Heart left ventricle (tissue), 16 donors: ENCODE results near the gene QRICH1. TPM values are rescaled to one million over a fixed set of nuclear protein-coding genes. Genes with fewer than 3 reads are reported as not detected.
A peak's percentile ranks its signal among the peaks of the same experiment; 100 is the strongest.

Experiments used
- ATAC-seq, 4 donors: fragments of 200-7000 bp; cut with Tn5 transposase; one replicate each; pipeline ENCODE4 v1.9.1; 2020 to 2022; ENCODE audit warnings: moderate library complexity in 4 of 4, mild to moderate bottlenecking in 3 of 4, moderate number of reproducible peaks in 1 of 4
- DNase-seq, 5 donors: peaks; one replicate each; pipeline ENCODE4 v3.0.0-alpha.2; 2020
- H3K27ac ChIP-seq, 12 donors: fragments of 200-600 bp; sonication (generic) in 4 of 12; one replicate each; pipeline versions ENCODE4 v1.5.0 to v1.8.0; 2016 to 2022; ENCODE audit warnings: mild to moderate bottlenecking in 2 of 12
- H3K27me3 ChIP-seq, 9 donors: fragments of 200-600 bp; sonication (generic) in 2 of 9; one replicate each; pipeline versions ENCODE4 v1.5.1 to v1.8.0; 2016 to 2022; ENCODE audit warnings: mild to moderate bottlenecking in 3 of 9
- H3K36me3 ChIP-seq, 9 donors: fragments of 200-600 bp; sonication (generic) in 2 of 9; one replicate each; pipeline versions ENCODE4 v1.5.0 to v1.8.0; 2018 to 2022; ENCODE audit warnings: mild to moderate bottlenecking in 2 of 9
- H3K4me1 ChIP-seq, 12 donors: fragments of 200-600 bp; sonication (generic) in 4 of 12; one replicate each; pipeline versions ENCODE4 v1.5.0 to v1.8.0; 2016 to 2022; ENCODE audit warnings: mild to moderate bottlenecking in 3 of 12
- H3K4me3 ChIP-seq, 12 donors: fragments of 200-600 bp; sonication (generic) in 4 of 12; one replicate each; pipeline versions ENCODE4 v1.5.0 to v1.8.0; 2017 to 2022; ENCODE audit warnings: mild to moderate bottlenecking in 9 of 12, moderate library complexity in 4 of 12
- H3K9me3 ChIP-seq, 12 donors: fragments of 200-600 bp; sonication (generic) in 4 of 12; one replicate each; pipeline versions ENCODE4 v1.5.0 to v1.8.0; 2016 to 2022; ENCODE audit warnings: mild to moderate bottlenecking in 1 of 12
- CTCF ChIP-seq, 12 donors: fragments of 200-600 bp; sonication (generic) in 4 of 12; IDR thresholded peaks; one replicate each; pipeline versions ENCODE4 v1.5.0 to v1.8.0; 2018 to 2022; ENCODE audit warnings: antibody characterized with exemption in 12 of 12, mild to moderate bottlenecking in 5 of 12
- POLR2A ChIP-seq, 2 donors: fragments of 450-650 bp; IDR thresholded peaks; one replicate each; pipeline ENCODE4 v1.6.1; 2017; ENCODE audit warnings: antibody characterized with exemption in 2 of 2, mild to moderate bottlenecking in 2 of 2, moderate library complexity in 2 of 2
- WGBS, 4 donors: extraction: QIAGEN DNeasy Blood & Tissue Kit in 2 of 4; methylation state at CpG; one replicate each; pipeline versions ENCODE4 v1.1.5 to v1.1.7; 2013 to 2018; 5-methylcytosine and 5-hydroxymethylcytosine counted together
- intact Hi-C, 10 donors: fragments of 100-400 bp; cut with DNase I; formaldehyde crosslinking; loops; one replicate each; pipeline versions ENCODE4 v1.11.1 to v1.14.2; 2022
- polyA plus RNA-seq, 2 donors: library from polyadenylated mRNA; stranded (reverse); fragments of 200-250 nt; gene quantifications; one replicate each; pipeline ENCODE4 v1.2.3, GENCODE V29; 2013
- total RNA-seq, 9 donors: library from RNA; depleted of rRNA in 2 of 9; stranded (reverse); fragments of >200 nt in 2 of 9; fragmentation: NEBNext Ultra II Directional in 3 of 9; extraction: Animal tissue kit (Norgen Biotek cat#: 25700) in 3 of 9; gene quantifications; one replicate each; pipeline versions ENCODE4 v1.1.0 to v1.2.4, GENCODE V29; 2016 to 2023
- donor health status: ischemic (EF 13 %, LVEDD 7.1; RV severe dilation, severe dysfunction).
- donor health status: healthy with polysubstance abuse.
- donor health status: DM: no; HTN: yes; CAD: no.
- donor health status: DM: no; HTN: no; CAD: no.
- donor health status: ischemic (EF 25% LVEDD 6.9; RV normal size, moderate dysfunction).
- donor health status: ischemic (EF 25% LVEDD 5.7; RV mildly dilated, moderate dysfunction).
- donor health status: healthy.
- donor health status: DM: yes; HTN: yes; CAD: no.
- donor health status: ischemic (EF 35%, LVEDD 5.7; RV mildly dilated, moderate dysfunction).
- donor health status: nonischemic (EF 11% LVEDD 7.7; RV severe dilation, severe dysfunction).
- donor health status: DM: yes; HTN: yes; CAD: no.
- donor health status: PGD.
- donor health status: ischemic (EF 29% LVEDD 5.4; RV normal size, mild dysfunction).
- donor health status: nonischemic (EF 23%, LVEDD 6.1; RV moderate dilation, normal function).

QRICH1 gene
- total and polyA plus RNA-seq, 11 donors = 20.0 to 91.6 (median 54.9) TPM

GRCh38 chr3:49132073-49132436 lies 38.2 kb upstream of the QRICH1 start:
- Histone ChIP-seq H3K27me3 (no peaks in the 10 kb centered on the region), H3K27ac (peak overlapping the region; percentile 87 to 99 (median 94)), H3K36me3 (peaks cover 2 to 43% (median 38%) of the 10 kb centered on the region in 9 donors), H3K4me1 (peaks cover 8 to 48% (median 30%) of the 10 kb centered on the region in 12 donors), H3K9me3 (no peaks in the 10 kb centered on the region), H3K4me3 (peak overlapping the region; percentile 62 to 90 (median 80))
- 20 to 45% (median 28%) methylated on average over 9 of the region's 9 CpGs for WGBS, 4 donors
- ATAC-seq (no peak), DNase-seq (no peak)
- intact Hi-C loops = loop anchor here in 4 of 10 donors (2.0 to 10.0 kb wide), 4 partner anchors 35 to 543 kb away; partner anchors contain the start of genes KLHDC8B (in 2 of the 4), QRICH1 (in 2 of the 4), APEH (in 1 of the 4) and CCDC71 (in 1 of the 4)
- TF ChIP-seq CTCF (IDR thresholded peaks at IDR 0.05) = no peak
- TF ChIP-seq POLR2A (IDR thresholded peaks at IDR 0.05) = no peak

- WGBS, 4 donors = 56 to 83% (median 75%) methylated on average over 4 to 6 of the region's 6 CpGs
- peaks cover 8 to 48% (median 30%) of the 10 kb centered on the region in 12 donors for H3K4me1 ChIP-seq
- H3K27ac ChIP-seq = peak overlapping the region; percentile 87 to 99 (median 94)
- H3K36me3 ChIP-seq = peaks cover 2 to 47% (median 43%) of the 10 kb centered on the region in 9 donors
- ATAC-seq = no peak
- intact Hi-C loops = loop anchor here in 3 of 10 donors (5.0 to 10.0 kb wide), 3 partner anchors 36 to 543 kb away; partner anchors contain the start of genes KLHDC8B (in 2 of the 3), APEH (in 1 of the 3) and CCDC71 (in 1 of the 3)
- TF ChIP-seq CTCF (IDR thresholded peaks at IDR 0.05) (no peak), POLR2A (IDR thresholded peaks at IDR 0.05) (no peak)
- H3K9me3 ChIP-seq = no peaks in the 10 kb centered on the region
- peak overlapping the region; percentile 62 to 90 (median 80) for H3K4me3 ChIP-seq
- DNase-seq = no peak
- H3K27me3 ChIP-seq = no peaks in the 10 kb centered on the region
Observed at GRCh38 chr3:49131576-49131975, 37.7 kb upstream of the QRICH1 start.

- Histone ChIP-seq H3K4me1 (peaks cover 8 to 48% (median 30%) of the 10 kb centered on the region in 12 donors), H3K36me3 (peaks cover 2 to 53% (median 48%) of the 10 kb centered on the region in 9 donors), H3K4me3 (peak overlapping the region in 8 of 12 donors; percentile 74 to 90 (median 82)), H3K9me3 (no peaks in the 10 kb centered on the region), H3K27me3 (no peaks in the 10 kb centered on the region), H3K27ac (peak overlapping the region in 11 of 12 donors; percentile 87 to 99 (median 94))
- DNase-seq = peak in 1 of 5 donors; percentile 51
- WGBS, 4 donors = 42 to 50% (median 44%) methylated on average over 10 to 12 of the region's 12 CpGs
- TF ChIP-seq CTCF (IDR thresholded peaks at IDR 0.05) = no peak
- ATAC-seq = peak in 2 of 4 donors; percentile 8 to 26
- intact Hi-C loops = loop anchor here in 3 of 10 donors (5.0 to 10.0 kb wide), 3 partner anchors 36 to 544 kb away; partner anchors contain the start of genes KLHDC8B (in 2 of the 3), APEH (in 1 of the 3) and CCDC71 (in 1 of the 3)
Observed at GRCh38 chr3:49131040-49131439, 37.2 kb upstream of the QRICH1 start.

- no peak overlapping the region for H3K4me3 ChIP-seq
- peaks cover 0 to 18% (median 6%) of the 10 kb centered on the region in 12 donors for H3K4me1 ChIP-seq
- no peaks in the 10 kb centered on the region for H3K9me3 ChIP-seq
- no peak overlapping the region for H3K27ac ChIP-seq
- peaks cover 2 to 92% (median 89%) of the 10 kb centered on the region in 9 donors for H3K36me3 ChIP-seq
- intact Hi-C loops = no loop called here
- no peak for TF ChIP-seq POLR2A (IDR thresholded peaks at IDR 0.05)
- no peak for TF ChIP-seq CTCF (IDR thresholded peaks at IDR 0.05)
- 74 to 87% (median 82%) methylated on average over 12 to 14 of the region's 14 CpGs for WGBS, 4 donors
- H3K27me3 ChIP-seq = no peaks in the 10 kb centered on the region
- no peak for ATAC-seq
- DNase-seq = peak in 1 of 5 donors; percentile 60
Observed at GRCh38 chr3:49124991-49125670, 31.3 kb upstream of the QRICH1 start.
